DOHH2 (cell line): ENCODE results near the gene IFNA8.

Experiments used
- EZH2phosphoT487 ChIP-seq: fragments of 200-600 bp; sonication (generic); IDR thresholded peaks from 2 replicates; pipeline ENCODE4 v1.6.1; 2017; ENCODE audit warnings: borderline replicate concordance, mild to moderate bottlenecking, antibody characterized with exemption, low read length, moderate library complexity, mixed read lengths
- TF ChIP-seq, protein P1 (sequence below): fragments of 200-600 bp; sonication (generic); IDR thresholded peaks from one replicate; pipeline ENCODE4 v1.5.1; 2014; ENCODE audit warnings: antibody characterized with exemption, mild to moderate bottlenecking, low read depth, low read length; ENCODE audit not compliant: poor library complexity, severe bottlenecking

DNA sequence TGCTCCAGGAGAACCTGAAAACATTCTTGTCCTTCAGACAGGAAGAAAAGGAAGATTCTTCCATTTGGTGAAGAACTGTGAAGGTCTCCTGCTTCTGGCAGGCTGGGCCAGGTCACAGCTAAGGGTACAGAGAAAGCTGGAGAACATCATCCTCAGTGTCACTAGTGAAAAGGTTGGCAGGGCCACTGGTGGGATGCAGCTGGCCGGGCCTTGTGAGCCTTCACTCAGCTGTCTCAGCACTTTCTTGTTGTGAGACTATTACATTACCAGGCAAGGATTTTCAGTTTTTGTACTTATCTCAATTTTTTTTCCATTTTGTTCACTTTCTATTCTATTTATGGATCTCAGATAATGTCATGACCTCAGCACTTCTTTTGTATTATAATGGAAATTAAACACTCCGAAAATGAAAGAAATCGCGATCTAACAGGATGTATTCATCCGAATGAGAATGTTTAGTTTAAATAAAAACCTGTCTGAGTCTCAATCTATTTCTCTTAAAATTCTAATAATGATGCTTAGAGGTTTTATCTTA is 9.9 kb upstream of the IFNA8 start:
- TF ChIP-seq, protein P1, sequence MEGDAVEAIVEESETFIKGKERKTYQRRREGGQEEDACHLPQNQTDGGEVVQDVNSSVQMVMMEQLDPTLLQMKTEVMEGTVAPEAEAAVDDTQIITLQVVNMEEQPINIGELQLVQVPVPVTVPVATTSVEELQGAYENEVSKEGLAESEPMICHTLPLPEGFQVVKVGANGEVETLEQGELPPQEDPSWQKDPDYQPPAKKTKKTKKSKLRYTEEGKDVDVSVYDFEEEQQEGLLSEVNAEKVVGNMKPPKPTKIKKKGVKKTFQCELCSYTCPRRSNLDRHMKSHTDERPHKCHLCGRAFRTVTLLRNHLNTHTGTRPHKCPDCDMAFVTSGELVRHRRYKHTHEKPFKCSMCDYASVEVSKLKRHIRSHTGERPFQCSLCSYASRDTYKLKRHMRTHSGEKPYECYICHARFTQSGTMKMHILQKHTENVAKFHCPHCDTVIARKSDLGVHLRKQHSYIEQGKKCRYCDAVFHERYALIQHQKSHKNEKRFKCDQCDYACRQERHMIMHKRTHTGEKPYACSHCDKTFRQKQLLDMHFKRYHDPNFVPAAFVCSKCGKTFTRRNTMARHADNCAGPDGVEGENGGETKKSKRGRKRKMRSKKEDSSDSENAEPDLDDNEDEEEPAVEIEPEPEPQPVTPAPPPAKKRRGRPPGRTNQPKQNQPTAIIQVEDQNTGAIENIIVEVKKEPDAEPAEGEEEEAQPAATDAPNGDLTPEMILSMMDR: no peak
- TF ChIP-seq EZH2phosphoT487: no peak
